A549 (cell line): ENCODE results near the gene FOXN4. TPM values are rescaled to one million over a fixed set of nuclear protein-coding genes. Genes with fewer than 3 reads are reported as not detected.

Experiments
- ATAC-seq, 2 experiments: fragments of 200-7000 bp in 1 of 2; fragments of >200 bp in 1 of 2; cut with Nextera tagmentation in 1 of 2; cut with Tn5 transposase in 1 of 2; 3 replicates each; pipeline versions ENCODE4 v1.8.0 to v1.9.1; 2018 to 2020; ENCODE audit warnings: mild to moderate bottlenecking in 1 of 2, moderate library complexity in 1 of 2
- CTCF ChIA-PET: fragments of 300-600 bp; sonication (Branson Sonifier 250); formaldehyde crosslinking; extraction: SDS; loops from one replicate; lab custom pipeline; 2021; ENCODE audit warnings: antibody characterized with exemption, inconsistent platforms; lab: Yijun Ruan, JAX
- POLR2A ChIA-PET: fragments of 350-600 bp; formaldehyde crosslinking; extraction: SDS; loops from one replicate; lab custom pipeline; 2021; ENCODE audit warnings: antibody characterized with exemption, inconsistent platforms; lab: Yijun Ruan, JAX
- DNase-seq, 2 experiments: peaks; one replicate each; pipeline versions ENCODE4 v3.0.0 to v3.0.0-alpha.2; 2011 to 2016; ENCODE audit warnings: low read depth in 1 of 2, low spot score in 1 of 2
- FAIRE-seq: peaks from 2 replicates; lab custom pipeline; 2011; peaks lifted over from hg19 to GRCh38; lab: Jason Lieb, UNC
- H3K27ac ChIP-seq, 2 experiments: fragments of >200 bp; sonication (Bioruptor Twin); formaldehyde crosslinking; 3 replicates each; pipeline ENCODE4 v1.5.1; 2016 to 2017
- H3K4me1 ChIP-seq: fragments of >200 bp; sonication (Bioruptor Twin); formaldehyde crosslinking; 3 replicates; pipeline ENCODE4 v1.6.1; 2016
- H3K4me2 ChIP-seq: fragments of >200 bp; sonication (Bioruptor Twin); formaldehyde crosslinking; 3 replicates; pipeline ENCODE4 v1.6.1; 2016
- H3K4me3 ChIP-seq: fragments of >200 bp; sonication (Bioruptor Twin); formaldehyde crosslinking; 3 replicates; pipeline ENCODE4 v1.5.1; 2016
- H3K9me3 ChIP-seq: fragments of >200 bp; sonication (Bioruptor Twin); formaldehyde crosslinking; 3 replicates; pipeline ENCODE4 v1.6.1; 2016
- CBX2 ChIP-seq: fragments of 200-600 bp; sonication (generic); IDR thresholded peaks from 2 replicates; pipeline ENCODE4 v1.6.1; 2016; ENCODE audit warnings: low read depth, mild to moderate bottlenecking, borderline replicate concordance
- CBX8 ChIP-seq: fragments of 200-600 bp; sonication (generic); IDR thresholded peaks from 2 replicates; pipeline ENCODE4 v1.6.1; 2016
- CHD4 ChIP-seq: fragments of 200-600 bp; sonication (generic); IDR thresholded peaks from 2 replicates; pipeline ENCODE4 v1.6.1; 2016; ENCODE audit warnings: antibody characterized with exemption, mild to moderate bottlenecking, borderline replicate concordance
- CTCF ChIP-seq: fragments of >200 bp; sonication (Bioruptor Twin); formaldehyde crosslinking; IDR thresholded peaks from 3 replicates; pipeline ENCODE4 v1.5.1; 2016
- EP300 ChIP-seq, 2 experiments: fragments of >200 bp; sonication (Bioruptor Twin); formaldehyde crosslinking; IDR thresholded peaks; 2 replicates in 1 of 2; 3 replicates in 1 of 2; pipeline ENCODE4 v1.6.1; 2016 to 2017
- FOSB ChIP-seq: fragments of 250-450 bp; sonication (Bioruptor Pico); IDR thresholded peaks from 2 replicates; pipeline ENCODE4 v1.5.0; 2020; ENCODE audit warnings: mild to moderate bottlenecking, moderate library complexity
- FOSL2 ChIP-seq, 2 experiments: fragments of 450-650 bp in 1 of 2; fragments of >200 bp in 1 of 2; sonication (Bioruptor Twin) in 1 of 2; formaldehyde crosslinking; IDR thresholded peaks; 2 replicates each; pipeline versions ENCODE4 v1.5.0 to v1.6.1; 2016 to 2020; ENCODE audit warnings: mild to moderate bottlenecking in 1 of 2, moderate library complexity in 1 of 2
- GATA3 ChIP-seq: IDR thresholded peaks from 2 replicates; pipeline ENCODE4 v1.6.1; 2012; ENCODE audit warnings: borderline replicate concordance
- HDAC2 ChIP-seq: fragments of 200-600 bp; sonication (generic); IDR thresholded peaks from 2 replicates; pipeline ENCODE4 v1.6.1; 2016
- HOXB13 ChIP-seq: fragments of 250-450 bp; sonication (Bioruptor Pico); IDR thresholded peaks from 2 replicates; pipeline ENCODE4 v1.5.0; 2020; ENCODE audit warnings: low read depth, mild to moderate bottlenecking, moderate library complexity
- KDM5A ChIP-seq: fragments of 200-600 bp; sonication (generic); IDR thresholded peaks from 2 replicates; pipeline ENCODE4 v1.6.1; 2016; ENCODE audit warnings: antibody characterized with exemption, mild to moderate bottlenecking
- MAZ ChIP-seq: fragments of 150-350 bp; IDR thresholded peaks from 2 replicates; pipeline ENCODE4 v1.6.1; 2014; ENCODE audit warnings: antibody characterized with exemption, low read depth, low read length, borderline replicate concordance
- MYC ChIP-seq: IDR thresholded peaks from 2 replicates; pipeline ENCODE4 v1.6.1; 2012; ENCODE audit warnings: mild to moderate bottlenecking, inconsistent platforms, low read length, improper control_type of control experiment, borderline replicate concordance
- NFE2L2 ChIP-seq: fragments of 150-350 bp; conservative IDR thresholded peaks from 2 replicates; pipeline ENCODE4 v1.6.1; 2014; ENCODE audit warnings: low read length
- POLR2AphosphoS2 ChIP-seq: conservative IDR thresholded peaks from 2 replicates; pipeline ENCODE4 v1.6.1; 2012; ENCODE audit warnings: low read length, improper control_type of control experiment, inconsistent platforms
- RCOR1 ChIP-seq: fragments of 150-350 bp; IDR thresholded peaks from 2 replicates; pipeline ENCODE4 v1.6.1; 2014; ENCODE audit warnings: antibody characterized with exemption, low read length, low read depth
- SMC3 ChIP-seq: fragments of >200 bp; sonication (Bioruptor Twin); formaldehyde crosslinking; IDR thresholded peaks from 3 replicates; pipeline ENCODE4 v1.6.1; 2018; ENCODE audit warnings: inconsistent platforms
- SREBF2 ChIP-seq: fragments of 450-650 bp; IDR thresholded peaks from 2 replicates; pipeline ENCODE4 v1.6.1; 2014; ENCODE audit warnings: mild to moderate bottlenecking, moderate library complexity
- ZC3H11A ChIP-seq: fragments of 450-650 bp; IDR thresholded peaks from 2 replicates; pipeline ENCODE4 v1.6.1; 2014; ENCODE audit warnings: antibody characterized with exemption, mild to moderate bottlenecking
- ZFP36 ChIP-seq: fragments of 450-650 bp; IDR thresholded peaks from 2 replicates; pipeline ENCODE4 v1.6.1; 2014; ENCODE audit warnings: borderline replicate concordance; ENCODE audit not compliant: partially characterized antibody
- ZNF302 ChIP-seq: fragments of 250-450 bp; sonication (Bioruptor Pico); IDR thresholded peaks from 2 replicates; pipeline ENCODE4 v1.9.0; 2021; ENCODE audit warnings: inconsistent platforms, mild to moderate bottlenecking, moderate library complexity
- ZSCAN20 ChIP-seq: fragments of 250-450 bp; sonication (Bioruptor Pico); IDR thresholded peaks from 2 replicates; pipeline ENCODE4 v1.8.0; 2022; ENCODE audit warnings: mild to moderate bottlenecking, moderate library complexity
- WGBS: methylation state at CpG from one replicate; pipeline ENCODE4 v1.1.6; 2017; ENCODE audit errors: missing lambda C conversion rate; 5-methylcytosine and 5-hydroxymethylcytosine counted together
- polyA plus RNA-seq, 4 experiments: library from polyadenylated mRNA; depleted of rRNA in 3 of 4; stranded (reverse); fragments of >200 nt; fragmentation: RNase III in 1 of 4; extraction: RNeasy Plus Mini Kit Qiagen cat#74134 plus additional on column Dnase treatment in 1 of 4; gene quantifications; 2 replicates in 3 of 4; 3 replicates in 1 of 4; pipeline ENCODE4 v1.2.3, GENCODE V29; 2011 to 2017
- TF ChIP-seq, protein P1 (sequence below): fragments of >200 bp; sonication (Bioruptor Twin); formaldehyde crosslinking; IDR thresholded peaks from 2 replicates; pipeline ENCODE4 v1.6.1; 2016

Gene FOXN4
- polyA plus RNA-seq, 2 of the 4 experiments (the other 2 are of a cell fraction): 0.05 TPM; not detected in 1

DNA sequence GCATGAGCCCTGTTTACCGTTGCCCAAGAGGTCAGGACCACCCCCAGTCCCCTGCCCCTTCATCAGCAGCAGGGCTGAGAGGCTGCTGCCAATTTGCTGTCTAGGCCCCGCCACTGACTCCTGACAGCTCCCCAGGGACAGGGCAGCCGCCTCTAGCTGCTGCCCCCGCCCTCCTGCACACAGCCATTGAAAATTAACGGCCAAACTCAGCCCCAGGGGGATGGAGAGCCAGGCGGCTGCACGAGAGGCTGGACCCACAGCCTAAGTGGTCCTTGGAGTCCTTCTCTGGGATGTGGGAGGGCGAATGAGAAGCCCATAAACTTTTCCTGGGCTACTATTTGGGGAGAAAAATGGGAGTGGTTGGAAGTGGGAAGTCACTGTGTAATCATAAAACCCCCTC, 4.6 kb downstream of the FOXN4 start (continued):
- no peak for TF ChIP-seq CHD4
- TF ChIP-seq, all 56 proteins: peak for 0

DNA sequence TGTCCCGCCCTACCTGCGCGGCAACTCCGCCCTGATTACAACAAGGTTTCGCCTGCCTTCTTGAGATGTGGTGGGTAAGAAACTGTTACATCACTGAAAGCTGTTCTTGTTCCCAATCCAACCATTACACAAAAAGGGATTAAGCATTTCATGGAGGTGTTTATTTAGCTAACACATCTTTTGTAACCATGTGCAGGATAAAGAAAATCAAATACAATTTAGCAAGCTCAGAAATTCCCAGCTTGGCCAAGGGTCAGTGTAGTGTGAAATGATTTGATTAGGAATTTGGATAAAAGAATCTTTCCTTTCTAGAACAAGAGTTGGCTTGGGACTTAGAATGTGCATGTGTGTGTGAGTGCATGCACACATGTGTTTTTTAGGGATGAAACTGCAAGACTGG, 6.3 kb downstream of the FOXN4 start:
- no peak for TF ChIP-seq GATA3
- TF ChIP-seq ZNF302 (CRISPR knock-in tag): no peak
- TF ChIP-seq POLR2AphosphoS2: no peak
- no peak for TF ChIP-seq KDM5A
- no peak for TF ChIP-seq CBX8
- no peak for TF ChIP-seq SREBF2
- no peak for TF ChIP-seq ZC3H11A
- no peaks in the 10 kb centered on the region for H3K9me3 ChIP-seq
- POLR2A ChIA-PET: interaction anchor here (1.5 kb wide), 1 partner anchor 82 kb away, joined by 4 read pairs; no protein-coding TSS in a partner anchor
- H3K27ac ChIP-seq: no peak overlapping the region
- ATAC-seq: no peak
- no peak overlapping the region for H3K4me3 ChIP-seq
- 76% methylated on average over 5 of the region's 5 CpGs for WGBS
- no peak overlapping the region for H3K4me2 ChIP-seq
- CTCF ChIA-PET: interaction anchor here (0.8 to 4.2 kb wide), 10 partner anchors 9 to 91 kb away, joined by 3 to 15 read pairs (median 4); no protein-coding TSS in a partner anchor
- H3K4me1 ChIP-seq: no peaks in the 10 kb centered on the region; the same call in 2 of the 3 replicates
- FAIRE-seq: no peak
- no peak for DNase-seq

DNA sequence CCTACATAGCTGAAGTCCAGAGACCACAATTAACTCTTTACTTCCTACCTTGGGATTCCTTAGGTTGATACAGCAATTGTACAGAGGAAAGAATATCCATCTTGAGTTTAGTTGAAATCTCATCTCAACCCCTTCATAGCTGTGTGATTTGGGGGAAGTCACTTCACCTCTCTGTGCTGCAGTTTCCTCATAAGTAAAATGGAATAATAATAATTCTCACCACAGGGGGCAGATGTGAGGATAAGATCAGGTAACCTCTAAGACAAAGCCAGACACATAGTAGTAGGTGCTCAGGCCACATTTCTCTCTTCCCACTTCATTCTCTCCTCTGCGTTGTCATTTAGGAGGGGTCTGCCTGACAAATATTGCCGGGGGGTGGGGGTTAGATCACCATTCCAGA, 6.7 kb downstream of the FOXN4 start:
- ChIA-PET POLR2A (interaction anchor here (1.5 kb wide), 1 partner anchor 83 kb away, joined by 4 read pairs; no protein-coding TSS in a partner anchor), CTCF (interaction anchor here (0.7 to 4.2 kb wide), 11 partner anchors 9 to 91 kb away, joined by 3 to 15 read pairs (median 4); no protein-coding TSS in a partner anchor)
- TF ChIP-seq KDM5A (no peak), ZFP36 (peak; percentile 92), RCOR1 (no peak), FOSB (CRISPR knock-in tag) (no peak)
- WGBS: 13% methylated on average over 2 of the region's 2 CpGs
- Histone ChIP-seq H3K4me2 (no peak overlapping the region), H3K4me3 (no peak overlapping the region), H3K4me1 (no peaks in the 10 kb centered on the region; the same call in 2 of the 3 replicates), H3K27ac (no peak overlapping the region), H3K9me3 (no peaks in the 10 kb centered on the region)
- FAIRE-seq: peak; percentile 61
- DNase-seq: peak; percentile 45 to 46
- ATAC-seq: peak; percentile 62 to 75; a peak in 4 of 6 replicates

DNA sequence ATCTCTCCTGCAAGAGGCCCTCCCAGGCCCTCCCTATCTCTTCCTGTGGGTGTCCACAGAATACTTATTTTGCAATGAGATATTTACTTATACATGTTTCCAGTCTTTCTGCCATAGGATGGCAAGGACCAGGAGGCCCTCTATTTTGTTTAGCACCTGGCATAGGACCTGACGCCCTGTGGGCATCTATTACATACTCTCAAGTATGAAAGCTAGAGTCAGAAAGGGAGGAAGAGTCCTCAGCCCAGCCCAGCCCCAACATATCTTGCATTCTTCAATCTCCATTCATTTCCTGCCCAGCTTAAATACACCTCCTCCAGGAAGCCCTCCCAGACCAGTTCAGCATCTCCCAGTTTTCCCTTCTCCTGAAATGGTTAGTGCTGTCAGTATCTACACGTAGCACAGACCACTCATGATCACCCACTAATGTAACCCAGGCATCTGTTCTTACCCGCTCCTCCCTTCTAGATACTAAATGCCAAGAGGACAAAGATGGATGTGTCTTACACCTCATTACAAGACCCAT, 7.4 kb downstream of the FOXN4 start:
- no peaks in the 10 kb centered on the region; the same call in 2 of the 3 replicates for H3K4me1 ChIP-seq
- CTCF ChIA-PET: interaction anchor here (0.7 to 4.2 kb wide), 7 partner anchors 10 to 65 kb away, joined by 3 to 15 read pairs (median 4); no protein-coding TSS in a partner anchor
- H3K27ac ChIP-seq: no peak overlapping the region
- no peak for FAIRE-seq
- H3K9me3 ChIP-seq: no peaks in the 10 kb centered on the region
- no peak for DNase-seq
- POLR2A ChIA-PET: interaction anchor here (1.5 kb wide), 1 partner anchor 84 kb away, joined by 4 read pairs; no protein-coding TSS in a partner anchor
- no peak overlapping the region for H3K4me3 ChIP-seq
- H3K4me2 ChIP-seq: no peak overlapping the region
- WGBS: 63% methylated on average over 3 of the region's 3 CpGs
- ATAC-seq: peak in 1 of 2 experiments; percentile 9; a peak in 2 of 6 replicates
- TF ChIP-seq CBX2 (no peak), CBX8 (no peak), SMC3 (no peak), ZFP36 (peak; percentile 88)
- TF ChIP-seq, all 56 proteins: peak for 1

DNA sequence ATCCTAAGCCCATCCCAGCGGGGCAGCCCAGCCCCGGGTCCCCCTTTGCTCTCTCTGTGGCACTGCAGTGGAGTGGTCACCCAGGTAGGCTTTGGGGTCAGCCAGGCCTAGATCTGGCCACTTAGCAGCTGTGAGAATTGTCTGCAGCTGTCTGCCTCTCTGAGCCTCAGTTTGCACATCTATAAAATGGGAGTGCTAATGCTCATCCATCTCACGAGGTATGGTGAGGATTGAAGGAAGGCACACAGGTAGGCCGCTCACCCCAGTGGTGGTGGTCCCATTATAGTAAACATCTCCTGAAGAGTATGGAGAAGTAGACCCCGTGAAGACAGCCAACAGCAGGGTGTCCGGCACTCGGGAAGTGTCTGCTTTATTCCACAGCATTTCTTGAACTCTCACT, 9.2 kb downstream of the FOXN4 start:
- H3K4me1 ChIP-seq: no peaks in the 10 kb centered on the region
- ChIA-PET CTCF (interaction anchor here (4.2 kb wide), 1 partner anchor 9 kb away, joined by 15 read pairs; no protein-coding TSS in a partner anchor), POLR2A (no interaction called here)
- WGBS: 73% methylated on average over 7 of the region's 7 CpGs
- FAIRE-seq (no peak), ATAC-seq (no peak), DNase-seq (no peak)
- no peak overlapping the region for H3K4me3 ChIP-seq
- TF ChIP-seq MAZ (no peak), MYC (no peak), KDM5A (no peak), FOSB (CRISPR knock-in tag) (no peak), FOSL2 (IDR thresholded peaks at IDR 0.05) (no peak), FOSL2 (CRISPR knock-in tag; IDR thresholded peaks at IDR 0.05) (no peak), CBX8 (no peak), ZFP36 (no peak), ZNF302 (CRISPR knock-in tag) (no peak), ZSCAN20 (no peak), HDAC2 (no peak), ZC3H11A (no peak), HOXB13 (CRISPR knock-in tag) (no peak), NFE2L2 (no peak), CTCF (no peak), EP300 (IDR thresholded peaks at IDR 0.05) (no peak)
- TF ChIP-seq, protein P1, sequence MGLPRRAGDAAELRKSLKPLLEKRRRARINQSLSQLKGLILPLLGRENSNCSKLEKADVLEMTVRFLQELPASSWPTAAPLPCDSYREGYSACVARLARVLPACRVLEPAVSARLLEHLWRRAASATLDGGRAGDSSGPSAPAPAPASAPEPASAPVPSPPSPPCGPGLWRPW: no peak
- no peak overlapping the region for H3K4me2 ChIP-seq
- no peak overlapping the region for H3K27ac ChIP-seq
- no peaks in the 10 kb centered on the region for H3K9me3 ChIP-seq
